DND-41 (cell line): ENCODE data around the gene PCNX2.
A peak's percentile ranks its signal among the peaks of the same experiment; 100 is the strongest.

Experiments
- ATAC-seq: fragments of 200-7000 bp; cut with Tn5 transposase; 3 replicates; pipeline ENCODE4 v1.9.1; 2021; ENCODE audit warnings: low read depth; ENCODE audit not compliant: insufficient read depth
- DNase-seq: peaks from one replicate; pipeline ENCODE4 v3.0.0-alpha.2; 2020
- H2AFZ ChIP-seq: 2 replicates; pipeline ENCODE4 v1.6.0; 2012; ENCODE audit warnings: low read depth, low read length
- H3K27ac ChIP-seq: 2 replicates; pipeline ENCODE4 v1.5.1; 2012; ENCODE audit warnings: low read length, inconsistent platforms
- H3K27me3 ChIP-seq: fragments of 200-600 bp; sonication (generic); 2 replicates; pipeline ENCODE4 v1.6.0; 2012; ENCODE audit warnings: low read length, mild to moderate bottlenecking, inconsistent platforms; ENCODE audit not compliant: insufficient read depth, poor library complexity
- H3K36me3 ChIP-seq: 2 replicates; pipeline ENCODE4 v1.5.1; 2012; ENCODE audit warnings: low read length, inconsistent platforms; ENCODE audit not compliant: insufficient read depth
- H3K4me1 ChIP-seq: 2 replicates; pipeline ENCODE4 v1.5.1; 2012; ENCODE audit warnings: mild to moderate bottlenecking, low read length; ENCODE audit not compliant: insufficient read depth
- H3K4me2 ChIP-seq: 2 replicates; pipeline ENCODE4 v1.6.0; 2012; ENCODE audit warnings: mild to moderate bottlenecking, moderate library complexity, low read length, inconsistent platforms; ENCODE audit not compliant: insufficient read depth
- H3K4me3 ChIP-seq, 2 experiments: fragments of 200-600 bp in 1 of 2; shearing (Covaris generic) in 1 of 2; 2 replicates each; pipeline ENCODE4 v1.5.1; 2012 to 2016; ENCODE audit warnings: inconsistent platforms in 2 of 2, low read length in 2 of 2, mild to moderate bottlenecking in 2 of 2, low read depth in 1 of 2, moderate library complexity in 1 of 2
- H3K79me2 ChIP-seq: 2 replicates; pipeline ENCODE4 v1.6.0; 2012; ENCODE audit warnings: low read length, inconsistent platforms; ENCODE audit not compliant: insufficient read depth
- H3K9ac ChIP-seq: 2 replicates; pipeline ENCODE4 v1.6.0; 2012; ENCODE audit warnings: low read depth, mild to moderate bottlenecking, inconsistent platforms, low read length, moderate library complexity
- H3K9me3 ChIP-seq: 2 replicates; pipeline ENCODE4 v1.5.1; 2012; ENCODE audit warnings: low read length, moderate library complexity, mild to moderate bottlenecking, inconsistent platforms; ENCODE audit not compliant: insufficient read depth, severe bottlenecking
- H4K20me1 ChIP-seq: 2 replicates; pipeline ENCODE4 v1.6.0; 2012; ENCODE audit warnings: low read length; ENCODE audit not compliant: insufficient read depth
- CTCF ChIP-seq: IDR thresholded peaks from 2 replicates; pipeline ENCODE4 v1.5.1; 2012; ENCODE audit warnings: borderline replicate concordance, low read length, moderate library complexity, mild to moderate bottlenecking; ENCODE audit not compliant: poor library complexity, severe bottlenecking; ENCODE audit errors: extremely low read depth
- EZH2 ChIP-seq: IDR thresholded peaks from 3 replicates; pipeline ENCODE4 v1.6.1; 2012; ENCODE audit warnings: borderline replicate concordance, low read depth, mild to moderate bottlenecking, moderate library complexity, low read length, inconsistent platforms; ENCODE audit not compliant: severe bottlenecking

Gene PCNX2

GRCh38 chr1:232939748-232940147 lies 355.8 kb downstream of the PCNX2 start:
- Histone ChIP-seq H3K9me3 (no peaks in the 10 kb centered on the region), H3K36me3 (no peaks in the 10 kb centered on the region), H3K27ac (no peak overlapping the region), H3K9ac (no peak overlapping the region), H3K79me2 (no peaks in the 10 kb centered on the region), H3K4me1 (peaks cover 29% of the 10 kb centered on the region), H3K4me2 (no peak overlapping the region), H2AFZ (no peak overlapping the region), H3K27me3 (no peaks in the 10 kb centered on the region), H3K4me3 (no peak overlapping the region), H4K20me1 (no peaks in the 10 kb centered on the region)
- ATAC-seq (no peak), DNase-seq (no peak)
- TF ChIP-seq CTCF (no peak), EZH2 (no peak)

GRCh38 chr1:232938926-232939325 lies 356.6 kb downstream of the PCNX2 start:
- DNase-seq (no peak), ATAC-seq (no peak)
- Histone ChIP-seq H3K9me3 (no peaks in the 10 kb centered on the region), H3K79me2 (no peaks in the 10 kb centered on the region), H4K20me1 (no peaks in the 10 kb centered on the region), H3K27me3 (no peaks in the 10 kb centered on the region), H3K27ac (no peak overlapping the region), H3K36me3 (no peaks in the 10 kb centered on the region), H3K4me2 (no peak overlapping the region), H3K4me3 (no peak overlapping the region), H2AFZ (no peak overlapping the region), H3K9ac (no peak overlapping the region), H3K4me1 (peaks cover 21% of the 10 kb centered on the region)
- TF ChIP-seq CTCF (no peak), EZH2 (no peak)

- 0 out of 2 replicates have a peak overlapping the region, but pooled peaks have one; percentile 8 for H3K4me2 ChIP-seq
- ATAC-seq (peak; percentile 71), DNase-seq (no peak)
- peak overlapping the region; percentile 76 for H2AFZ ChIP-seq
- peak overlapping the region; percentile 49; the same call in 1 of the 2 replicates for H3K27ac ChIP-seq
- H3K79me2 ChIP-seq = no peaks in the 10 kb centered on the region
- H3K9ac ChIP-seq = no peak overlapping the region; the same call in 1 of the 2 replicates
- H3K4me1 ChIP-seq = peaks cover 18% of the 10 kb centered on the region
- no peaks in the 10 kb centered on the region for H4K20me1 ChIP-seq
- TF ChIP-seq CTCF (no peak), EZH2 (no peak)
- no peaks in the 10 kb centered on the region for H3K9me3 ChIP-seq
- no peaks in the 10 kb centered on the region for H3K36me3 ChIP-seq
- no peak overlapping the region for H3K4me3 ChIP-seq
- no peaks in the 10 kb centered on the region for H3K27me3 ChIP-seq
Observed at GRCh38 chr1:232937741-232938375, 357.7 kb downstream of the PCNX2 start.
